RWPE2 (cell line): ENCODE data around the gene SCFD2.

ENCODE experiments used
- ATAC-seq: fragments of 200-7000 bp; cut with Tn5 transposase; 3 replicates; pipeline ENCODE4 v1.9.1; 2021; ENCODE audit warnings: low read depth
- DNase-seq: peaks from one replicate; pipeline ENCODE4 v3.0.0-alpha.2; 2020; ENCODE audit warnings: low spot score
- H3K27ac ChIP-seq: fragments of 450-650 bp; 2 replicates; pipeline ENCODE4 v1.5.1; 2017; ENCODE audit warnings: mild to moderate bottlenecking; ENCODE audit not compliant: poor library complexity, severe bottlenecking
- H3K27me3 ChIP-seq: fragments of 250-450 bp; sonication (Bioruptor Pico); 2 replicates; pipeline ENCODE4 v1.5.1; 2021; ENCODE audit warnings: mild to moderate bottlenecking, moderate library complexity; ENCODE audit not compliant: insufficient read depth, poor library complexity, severe bottlenecking
- H3K36me3 ChIP-seq: fragments of 250-450 bp; sonication (Bioruptor Pico); 2 replicates; pipeline ENCODE4 v1.5.1; 2020; ENCODE audit warnings: low read depth, mild to moderate bottlenecking, moderate library complexity
- H3K4me1 ChIP-seq: fragments of 250-450 bp; sonication (Bioruptor Pico); 2 replicates; pipeline ENCODE4 v1.5.1; 2021; ENCODE audit warnings: mild to moderate bottlenecking, moderate library complexity; ENCODE audit not compliant: insufficient read depth, poor library complexity, severe bottlenecking
- H3K4me3 ChIP-seq: fragments of 250-450 bp; sonication (Bioruptor Pico); 2 replicates; pipeline ENCODE4 v1.5.1; 2021; ENCODE audit warnings: mild to moderate bottlenecking, moderate library complexity; ENCODE audit not compliant: severe bottlenecking
- H3K9me3 ChIP-seq: fragments of 250-450 bp; sonication (Bioruptor Pico); 2 replicates; pipeline ENCODE4 v1.5.1; 2021; ENCODE audit warnings: mild to moderate bottlenecking, moderate library complexity; ENCODE audit not compliant: severe bottlenecking
- CTCF ChIP-seq: fragments of 450-650 bp; IDR thresholded peaks from one replicate; pipeline ENCODE4 v1.5.1; 2017; ENCODE audit warnings: mild to moderate bottlenecking, moderate library complexity; ENCODE audit not compliant: poor library complexity, severe bottlenecking

SCFD2 gene

GRCh38 chr4:52907510-52907909 is 458.4 kb downstream of the SCFD2 start:
- Histone ChIP-seq H3K4me1 (no peaks in the 10 kb centered on the region), H3K36me3 (no peaks in the 10 kb centered on the region), H3K9me3 (no peaks in the 10 kb centered on the region), H3K27me3 (no peaks in the 10 kb centered on the region), H3K4me3 (no peak overlapping the region), H3K27ac (no peak overlapping the region)
- ATAC-seq, result no peak
- no peak for DNase-seq
- TF ChIP-seq CTCF, result no peak

GRCh38 chr4:52904421-52904820 is 461.4 kb downstream of the SCFD2 start:
- TF ChIP-seq CTCF, result no peak
- no peaks in the 10 kb centered on the region for H3K27me3 ChIP-seq
- no peak for DNase-seq
- no peak overlapping the region for H3K27ac ChIP-seq
- H3K4me3 ChIP-seq, result no peak overlapping the region
- no peaks in the 10 kb centered on the region for H3K4me1 ChIP-seq
- ATAC-seq, result no peak
- no peaks in the 10 kb centered on the region for H3K36me3 ChIP-seq
- no peaks in the 10 kb centered on the region for H3K9me3 ChIP-seq

GRCh38 chr4:52903273-52903672 is 462.6 kb downstream of the SCFD2 start:
- no peak for TF ChIP-seq CTCF
- Histone ChIP-seq H3K4me1 (no peaks in the 10 kb centered on the region), H3K4me3 (no peak overlapping the region), H3K27ac (no peak overlapping the region), H3K27me3 (no peaks in the 10 kb centered on the region), H3K36me3 (no peaks in the 10 kb centered on the region), H3K9me3 (no peaks in the 10 kb centered on the region)
- ATAC-seq (no peak), DNase-seq (no peak)

GRCh38 chr4:52894443-52894842 is 471.4 kb downstream of the SCFD2 start:
- H3K27ac ChIP-seq, result no peak overlapping the region
- H3K36me3 ChIP-seq, result no peaks in the 10 kb centered on the region
- DNase-seq, result no peak
- TF ChIP-seq CTCF, result no peak
- no peaks in the 10 kb centered on the region for H3K9me3 ChIP-seq
- H3K4me1 ChIP-seq, result no peaks in the 10 kb centered on the region
- no peak for ATAC-seq
- H3K27me3 ChIP-seq, result no peaks in the 10 kb centered on the region
- H3K4me3 ChIP-seq, result no peak overlapping the region

- H3K4me1 ChIP-seq, result no peaks in the 10 kb centered on the region
- H3K36me3 ChIP-seq, result no peaks in the 10 kb centered on the region
- H3K27me3 ChIP-seq, result no peaks in the 10 kb centered on the region
- DNase-seq, result no peak
- H3K27ac ChIP-seq, result no peak overlapping the region
- no peak for ATAC-seq
- no peak for TF ChIP-seq CTCF
- H3K9me3 ChIP-seq, result no peaks in the 10 kb centered on the region
- no peak overlapping the region for H3K4me3 ChIP-seq
These were observed 473.0 kb downstream of the SCFD2 start for GRCh38 chr4:52892880-52893279.
